ENCODE data around the gene ARL4D. TPM values are rescaled to one million over a fixed set of nuclear protein-coding genes. Genes with fewer than 3 reads are reported as not detected.
A peak's percentile ranks its signal among the peaks of the same experiment; 100 is the strongest.

The ARL4D gene, protein sequence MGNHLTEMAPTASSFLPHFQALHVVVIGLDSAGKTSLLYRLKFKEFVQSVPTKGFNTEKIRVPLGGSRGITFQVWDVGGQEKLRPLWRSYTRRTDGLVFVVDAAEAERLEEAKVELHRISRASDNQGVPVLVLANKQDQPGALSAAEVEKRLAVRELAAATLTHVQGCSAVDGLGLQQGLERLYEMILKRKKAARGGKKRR
- total RNA-seq (10 to 100 TPM in 1 of 2 donors, 1 to 10 TPM in 1; 6.9 to 14.2 TPM), polyA plus RNA-seq (1 to 10 TPM; 4.0 to 9.9 TPM)
- long read RNA-seq, donor 1, transcript ARL4D-201 (2 exons, 1,612 nt) = major isoform, 47 of 47 reads
- long read RNA-seq, donor 1, partial matches to known transcripts = 0 of 47 reads
- long read RNA-seq, donor 1, other reads (novel, unspliced or antisense) = 0 of 47 reads
- long read RNA-seq, donor 2, transcript ARL4D-201 (2 exons, 1,612 nt) = major isoform, 13 of 15 reads
- long read RNA-seq, donor 2, partial matches to known transcripts = 2 of 15 reads
- long read RNA-seq, donor 2, other reads (novel, unspliced or antisense) = 0 of 15 reads

DNA sequence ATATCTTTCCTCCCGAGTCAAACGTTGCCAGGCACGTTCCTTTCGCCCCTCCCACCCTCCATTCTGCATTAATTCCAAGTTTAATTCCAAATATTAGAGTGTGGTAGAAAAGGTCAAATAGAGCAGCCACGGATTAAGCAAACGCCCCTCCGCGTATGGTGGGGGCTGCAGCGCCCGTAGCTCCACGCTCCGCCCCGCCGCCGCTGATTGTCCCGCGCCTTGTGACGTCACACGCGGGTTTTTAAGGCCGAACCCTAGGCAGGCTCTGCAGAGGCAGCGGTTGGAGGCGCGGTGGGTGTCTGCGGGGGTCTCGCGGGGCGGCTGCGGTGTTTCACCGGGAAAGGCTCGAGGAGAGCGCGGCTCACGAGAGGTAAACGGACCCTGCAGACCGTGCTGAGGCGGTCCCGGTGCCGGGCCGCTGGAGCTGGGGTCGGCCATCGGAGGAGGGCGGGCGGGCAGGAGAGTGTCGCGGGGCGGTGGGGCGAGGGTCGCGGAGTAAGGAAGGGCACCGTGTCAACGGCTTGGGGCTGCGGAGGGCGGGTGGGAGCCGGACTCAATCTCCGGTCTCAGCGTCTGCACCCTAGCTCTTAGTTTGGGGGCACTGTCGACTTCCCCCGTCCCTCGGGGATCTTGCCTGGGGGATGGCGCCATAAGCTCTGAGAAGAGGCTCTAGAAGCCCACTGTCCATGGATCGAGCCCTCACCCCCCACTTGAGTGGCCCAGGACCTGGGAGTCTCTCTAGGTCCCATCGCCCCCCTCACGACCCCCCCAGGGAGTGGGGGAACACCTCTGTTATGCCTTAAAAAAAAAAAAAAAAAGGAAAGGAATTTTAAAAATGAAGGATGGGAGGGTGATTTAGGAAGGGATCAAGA is at the start of gene ARL4D:
TSS of gene ARL4D (plus strand) at position 270 of the 872 bp plus-strand sequence. CDS start 740 bp downstream, outside the sequence.
- ATAC-seq (ENCODE audit: low FRiP score) = peak; percentile 93
- H3K4me1 ChIP-seq (ENCODE audit: control insufficient read depth in 1 of 2, insufficient read depth in 2 of 2, low read length in 2 of 2) = no peaks in the 10 kb centered on the region
- 0 to 1% methylated on average over 55 to 64 of the region's 64 CpGs for WGBS, 2 donors
- H3K27me3 ChIP-seq (ENCODE audit: control insufficient read depth in 1 of 2, insufficient read depth in 2 of 2, low read length in 1 of 2) = no peaks in the 10 kb centered on the region
- H3K4me3 ChIP-seq (ENCODE audit: low read length in 2 of 2) = peak within 1 kb of the TSS; percentile 45 to 58
- H3K36me3 ChIP-seq (ENCODE audit: control insufficient read depth in 1 of 2, insufficient read depth in 2 of 2, low read length in 1 of 2) = no peaks in the 10 kb centered on the region
- no peaks in the 10 kb centered on the region for H3K9me3 ChIP-seq (ENCODE audit: control insufficient read depth, low read length)
- intact Hi-C loops (cut with DNase I) = loop anchor here in 1 of 2 donors (10.0 kb wide), 1 partner anchor 946 kb away; the partner anchor contains the start of gene GRN
- H3K27ac ChIP-seq (ENCODE audit: low read depth in 1 of 2, low read length in 2 of 2) = peak within 1 kb of the TSS in 1 of 2 donors; percentile 49
- DNase-seq = peak; percentile 93 to 96

DNA sequence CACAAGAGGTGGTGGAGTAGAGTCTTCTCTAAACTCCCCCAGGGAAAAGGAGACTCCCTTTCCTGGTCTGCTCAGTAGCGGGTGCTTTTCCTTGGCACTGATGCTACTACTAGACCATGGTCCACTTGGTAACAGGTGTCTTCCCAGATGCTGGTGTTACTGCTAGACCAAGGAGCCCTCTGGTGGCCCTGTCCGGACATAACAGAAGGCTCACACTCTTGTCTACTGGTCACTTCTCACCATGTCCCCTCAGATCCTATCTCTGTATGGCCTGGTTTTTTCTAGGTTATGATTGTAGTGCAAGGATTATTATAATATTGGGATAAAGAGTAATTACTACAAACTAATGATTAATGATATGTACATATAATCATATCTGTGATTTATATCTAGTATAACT is 49.7 kb upstream of the ARL4D start:
- intact Hi-C loops (cut with DNase I) = no loop called here

DNA sequence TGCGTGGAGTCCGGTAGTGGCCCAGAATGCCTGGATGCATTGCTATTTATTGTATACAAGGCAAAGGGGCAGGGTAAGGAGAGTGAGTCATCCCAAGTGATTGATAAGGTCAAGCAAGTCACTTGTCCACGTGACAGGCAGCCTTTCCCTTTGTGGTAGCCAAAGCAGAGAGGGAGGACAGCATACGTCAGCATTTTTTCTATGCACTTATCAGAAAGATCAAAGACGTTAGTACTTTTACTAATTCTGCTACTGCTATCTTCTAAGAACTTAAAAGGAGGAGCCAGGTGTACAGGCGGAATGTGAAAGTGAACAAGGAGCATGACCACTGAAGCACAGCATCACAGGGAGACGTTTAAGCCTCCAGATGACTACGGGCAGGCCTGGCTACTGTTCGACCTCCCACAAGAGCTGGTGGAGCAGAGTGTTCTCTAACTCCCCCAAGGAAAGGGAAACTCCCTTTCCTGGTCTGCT is 47.9 kb upstream of the ARL4D start:
- no peak overlapping the region for H3K4me3 ChIP-seq (ENCODE audit: low read length in 2 of 2)
- no peaks in the 10 kb centered on the region for H3K36me3 ChIP-seq (ENCODE audit: control insufficient read depth in 1 of 2, insufficient read depth in 2 of 2, low read length in 1 of 2)
- peaks cover 17% of the 10 kb centered on the region for H3K9me3 ChIP-seq (ENCODE audit: control insufficient read depth, low read length)
- intact Hi-C loops (cut with DNase I) = loop anchor here in 1 of 2 donors (10.0 kb wide), 1 partner anchor 176 kb away; the partner anchor contains the start of gene NBR1
- no peak overlapping the region for H3K27ac ChIP-seq (ENCODE audit: low read depth in 1 of 2, low read length in 2 of 2)
- no peaks in the 10 kb centered on the region for H3K4me1 ChIP-seq (ENCODE audit: control insufficient read depth in 1 of 2, insufficient read depth in 2 of 2, low read length in 2 of 2)
- DNase-seq = no peak
- no peak for ATAC-seq (ENCODE audit: low FRiP score)
- no peaks in the 10 kb centered on the region for H3K27me3 ChIP-seq (ENCODE audit: control insufficient read depth in 1 of 2, insufficient read depth in 2 of 2, low read length in 1 of 2)
- 93% methylated on average over 9 of the region's 9 CpGs for WGBS, 2 donors

More for the DNA sequence above, 49.7 kb upstream of the ARL4D start:
- no peak overlapping the region for H3K27ac ChIP-seq (ENCODE audit: low read depth in 1 of 2, low read length in 2 of 2)
- H3K9me3 ChIP-seq (ENCODE audit: control insufficient read depth, low read length) = peaks cover 17% of the 10 kb centered on the region
- no peaks in the 10 kb centered on the region for H3K4me1 ChIP-seq (ENCODE audit: control insufficient read depth in 1 of 2, insufficient read depth in 2 of 2, low read length in 2 of 2)
- no peaks in the 10 kb centered on the region for H3K27me3 ChIP-seq (ENCODE audit: control insufficient read depth in 1 of 2, insufficient read depth in 2 of 2, low read length in 1 of 2)
- DNase-seq (no peak), ATAC-seq (ENCODE audit: low FRiP score) (no peak)
- no peak overlapping the region for H3K4me3 ChIP-seq (ENCODE audit: low read length in 2 of 2)
- 93 to 94% methylated on average over 2 of the region's 2 CpGs for WGBS, 2 donors
- H3K36me3 ChIP-seq (ENCODE audit: control insufficient read depth in 1 of 2, insufficient read depth in 2 of 2, low read length in 1 of 2) = no peaks in the 10 kb centered on the region

DNA sequence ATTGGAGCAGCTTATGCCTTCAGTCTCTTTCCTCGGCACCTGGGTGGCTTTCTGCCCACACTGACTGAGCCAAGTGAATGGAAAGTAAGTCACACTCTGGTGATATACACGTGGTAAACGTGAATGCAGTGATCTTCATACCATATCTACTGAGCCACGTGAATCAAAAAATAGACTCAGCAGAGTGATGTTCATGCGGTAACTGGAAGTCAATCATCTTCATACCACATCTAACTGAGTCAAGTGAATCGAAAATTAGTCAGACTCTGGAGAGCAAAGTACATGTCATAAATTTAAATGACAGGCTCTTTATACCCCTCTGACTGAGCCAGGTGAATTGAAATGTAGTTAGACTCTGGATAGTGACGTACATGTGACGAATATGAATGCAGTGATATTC is 47.1 kb upstream of the ARL4D start:
- no peaks in the 10 kb centered on the region for H3K36me3 ChIP-seq (ENCODE audit: control insufficient read depth in 1 of 2, insufficient read depth in 2 of 2, low read length in 1 of 2)
- ATAC-seq (ENCODE audit: low FRiP score) = no peak
- WGBS, 2 donors = 85 to 93% methylated on average over 8 of the region's 8 CpGs

DNA sequence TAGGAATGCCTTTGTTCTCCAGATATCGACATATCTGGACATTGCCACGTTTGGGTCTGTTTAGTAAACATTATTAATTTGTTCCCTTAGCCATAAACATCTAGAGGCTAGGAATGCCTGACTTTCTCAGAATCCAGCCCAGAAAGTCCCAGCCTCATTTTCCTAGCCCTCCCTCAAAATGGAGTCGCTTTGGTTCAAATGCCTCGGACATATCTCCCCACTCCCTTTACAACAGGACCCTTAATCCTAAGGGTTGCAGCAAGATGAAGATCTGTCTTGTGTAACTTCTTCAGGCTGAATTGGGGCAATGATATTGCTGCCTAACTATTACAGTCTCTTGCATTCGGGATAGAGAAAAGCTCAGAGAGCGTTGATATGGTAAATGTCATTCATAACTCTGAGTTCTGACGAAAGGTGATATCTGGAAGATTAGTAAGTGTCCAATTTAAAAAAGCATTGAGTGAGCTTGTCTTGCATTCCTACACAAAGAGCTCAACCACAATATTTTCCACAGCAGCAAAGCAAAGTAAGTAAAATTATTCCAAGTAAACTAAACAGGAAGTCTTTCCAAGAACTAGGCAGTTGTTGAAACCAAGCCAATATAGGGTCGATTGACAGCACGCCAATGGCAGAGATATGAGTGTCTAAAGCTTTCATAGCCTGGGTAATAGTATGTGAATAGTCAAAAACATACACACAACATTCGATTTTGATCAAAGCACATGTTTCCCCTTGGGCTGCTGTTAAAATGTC is 46.0 kb upstream of the ARL4D start:
- no peak overlapping the region for H3K4me3 ChIP-seq (ENCODE audit: low read length in 2 of 2)
- H3K36me3 ChIP-seq (ENCODE audit: control insufficient read depth in 1 of 2, insufficient read depth in 2 of 2, low read length in 1 of 2) = no peaks in the 10 kb centered on the region
- peaks cover 12% of the 10 kb centered on the region for H3K9me3 ChIP-seq (ENCODE audit: control insufficient read depth, low read length)
- ATAC-seq (ENCODE audit: low FRiP score) = no peak
- intact Hi-C loops (cut with DNase I) = loop anchor here in 1 of 2 donors (10.0 kb wide), 1 partner anchor 178 kb away; the partner anchor contains the start of gene NBR1
- H3K27ac ChIP-seq (ENCODE audit: low read depth in 1 of 2, low read length in 2 of 2) = no peak overlapping the region
- H3K27me3 ChIP-seq (ENCODE audit: control insufficient read depth in 1 of 2, insufficient read depth in 2 of 2, low read length in 1 of 2) = no peaks in the 10 kb centered on the region
- DNase-seq = no peak
- WGBS, 2 donors = 47 to 53% methylated on average over 10 of the region's 10 CpGs
- no peaks in the 10 kb centered on the region for H3K4me1 ChIP-seq (ENCODE audit: control insufficient read depth in 1 of 2, insufficient read depth in 2 of 2, low read length in 2 of 2)

More for the DNA sequence above, 47.1 kb upstream of the ARL4D start:
- DNase-seq = no peak
- H3K9me3 ChIP-seq (ENCODE audit: control insufficient read depth, low read length) = peaks cover 17% of the 10 kb centered on the region
- no peak overlapping the region for H3K4me3 ChIP-seq (ENCODE audit: low read length in 2 of 2)
- no peaks in the 10 kb centered on the region for H3K27me3 ChIP-seq (ENCODE audit: control insufficient read depth in 1 of 2, insufficient read depth in 2 of 2, low read length in 1 of 2)
- no peak overlapping the region for H3K27ac ChIP-seq (ENCODE audit: low read depth in 1 of 2, low read length in 2 of 2)
- H3K4me1 ChIP-seq (ENCODE audit: control insufficient read depth in 1 of 2, insufficient read depth in 2 of 2, low read length in 2 of 2) = no peaks in the 10 kb centered on the region
- intact Hi-C loops (cut with DNase I) = loop anchor here in 1 of 2 donors (10.0 kb wide), 1 partner anchor 177 kb away; the partner anchor contains the start of gene NBR1

DNA sequence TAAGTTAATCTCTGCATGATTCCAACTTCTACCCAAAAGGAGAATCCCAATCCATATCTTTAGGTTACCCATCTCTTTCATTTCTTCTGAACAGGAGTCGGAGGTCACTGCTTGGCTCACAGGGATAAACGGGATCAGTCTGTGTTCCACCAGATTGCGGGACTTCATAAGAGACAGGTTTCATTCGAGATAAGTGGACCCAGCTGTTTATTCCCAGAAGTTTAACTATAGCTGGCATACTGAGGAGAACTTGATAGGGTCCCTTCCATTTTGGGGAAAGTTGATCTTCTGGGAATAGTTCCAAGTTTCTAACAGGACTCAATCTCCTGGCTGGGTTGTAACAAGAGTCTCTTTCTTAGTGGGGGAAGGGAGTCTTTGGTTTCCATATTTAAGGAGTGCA is 45.4 kb upstream of the ARL4D start:
- Histone ChIP-seq H3K4me1 (ENCODE audit: control insufficient read depth in 1 of 2, insufficient read depth in 2 of 2, low read length in 2 of 2) (peaks cover 0 to 2% of the 10 kb centered on the region in 2 donors), H3K4me3 (ENCODE audit: low read length in 2 of 2) (no peak overlapping the region), H3K27me3 (ENCODE audit: control insufficient read depth in 1 of 2, insufficient read depth in 2 of 2, low read length in 1 of 2) (no peaks in the 10 kb centered on the region), H3K36me3 (ENCODE audit: control insufficient read depth in 1 of 2, insufficient read depth in 2 of 2, low read length in 1 of 2) (no peaks in the 10 kb centered on the region), H3K27ac (ENCODE audit: low read depth in 1 of 2, low read length in 2 of 2) (no peak overlapping the region), H3K9me3 (ENCODE audit: control insufficient read depth, low read length) (peaks cover 9% of the 10 kb centered on the region)
- no peak for ATAC-seq (ENCODE audit: low FRiP score)
- intact Hi-C loops (cut with DNase I) = loop anchor here in 1 of 2 donors (10.0 kb wide), 1 partner anchor 179 kb away; the partner anchor contains the start of gene NBR1
- DNase-seq = no peak
- WGBS, 2 donors = 42 to 57% methylated on average over 4 of the region's 4 CpGs

DNA sequence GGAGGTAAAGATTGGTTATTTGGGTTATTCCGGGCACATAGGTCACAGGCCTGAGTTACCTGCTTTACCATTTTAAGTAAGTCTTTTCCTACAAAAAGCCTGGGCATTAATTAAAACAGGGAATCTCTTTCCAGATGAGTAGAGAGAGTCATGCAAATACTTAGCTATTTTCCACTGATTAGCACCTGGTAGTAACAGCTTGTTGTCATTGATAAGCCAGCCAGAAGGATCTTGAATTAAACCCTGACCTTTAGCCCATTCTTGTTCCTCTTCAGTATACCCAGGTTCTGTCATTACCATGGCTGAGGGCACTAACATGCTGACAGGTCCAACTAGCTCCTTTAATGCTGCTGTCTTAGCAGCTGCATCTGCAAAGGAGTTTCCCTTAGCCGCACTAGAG is 44.4 kb upstream of the ARL4D start:
- Histone ChIP-seq H3K27ac (ENCODE audit: low read depth in 1 of 2, low read length in 2 of 2) (no peak overlapping the region), H3K4me1 (ENCODE audit: control insufficient read depth in 1 of 2, insufficient read depth in 2 of 2, low read length in 2 of 2) (peaks cover 0 to 2% of the 10 kb centered on the region in 2 donors), H3K4me3 (ENCODE audit: low read length in 2 of 2) (no peak overlapping the region), H3K9me3 (ENCODE audit: control insufficient read depth, low read length) (peaks cover 3% of the 10 kb centered on the region), H3K36me3 (ENCODE audit: control insufficient read depth in 1 of 2, insufficient read depth in 2 of 2, low read length in 1 of 2) (no peaks in the 10 kb centered on the region), H3K27me3 (ENCODE audit: control insufficient read depth in 1 of 2, insufficient read depth in 2 of 2, low read length in 1 of 2) (no peaks in the 10 kb centered on the region)
- ATAC-seq (ENCODE audit: low FRiP score) (no peak), DNase-seq (no peak)
- WGBS, 2 donors = 96 to 98% methylated on average over 2 of the region's 2 CpGs
- intact Hi-C loops (cut with DNase I) = loop anchor here in 1 of 2 donors (10.0 kb wide), 1 partner anchor 180 kb away; the partner anchor contains the start of gene NBR1

Data from aorta (tissue), 5 donors.